ENCODE results near the gene NES. TPM values are rescaled to one million over a fixed set of nuclear protein-coding genes. Genes with fewer than 3 reads are reported as not detected.
"Not testable (repeated sequence)": the region's sequence is repeated elsewhere in the genome, so short reads cannot be mapped to it uniquely, and the experiment has no call there.

The NES gene
- total RNA-seq, 2 donors from 2014 or later: 5.3 to 8.1 TPM

GRCh38 chr1:156640842-156641706 is 36.1 kb downstream of the NES start:
- no peak overlapping the region for H3K4me3 ChIP-seq
- intact Hi-C loops (cut with DNase I): no loop called here
- no peak for DNase-seq
- H3K36me3 ChIP-seq: no peaks in the 10 kb centered on the region
- H3K9me3 ChIP-seq: no peaks in the 10 kb centered on the region
- H3K27me3 ChIP-seq: peaks cover 29% of the 10 kb centered on the region
- no peak overlapping the region for H3K9ac ChIP-seq (ENCODE audit: low read depth in 2 of 2, low read length in 2 of 2)
- H3K4me1 ChIP-seq: no peaks in the 10 kb centered on the region
- no peak overlapping the region for H3K27ac ChIP-seq
- no peak for TF ChIP-seq CTCF (IDR thresholded peaks at IDR 0.05)

GRCh38 chr1:156639601-156640101 is 37.6 kb downstream of the NES start:
- intact Hi-C loops (cut with DNase I): no loop called here
- Histone ChIP-seq H3K4me1 (no peaks in the 10 kb centered on the region), H3K27ac (no peak overlapping the region), H3K9ac (ENCODE audit: low read depth in 2 of 2, low read length in 2 of 2) (no peak overlapping the region), H3K4me3 (no peak overlapping the region), H3K27me3 (peaks cover 29% of the 10 kb centered on the region), H3K36me3 (no peaks in the 10 kb centered on the region), H3K9me3 (no peaks in the 10 kb centered on the region)
- no peak for DNase-seq
- no peak for TF ChIP-seq CTCF (IDR thresholded peaks at IDR 0.05)

- Histone ChIP-seq H3K4me1 (no peaks in the 10 kb centered on the region), H3K9me3 (no peaks in the 10 kb centered on the region), H3K27me3 (peaks cover 29% of the 10 kb centered on the region), H3K27ac (no peak overlapping the region), H3K4me3 (no peak overlapping the region), H3K9ac (ENCODE audit: low read depth in 2 of 2, low read length in 2 of 2) (no peak overlapping the region), H3K36me3 (no peaks in the 10 kb centered on the region)
- intact Hi-C loops (cut with DNase I): no loop called here
- no peak for DNase-seq
- no peak for TF ChIP-seq CTCF (IDR thresholded peaks at IDR 0.05)
Measured at GRCh38 chr1:156638189-156638985, 38.8 kb downstream of the NES start.

- Histone ChIP-seq H3K36me3 (no peaks in the 10 kb centered on the region), H3K27ac (no peak overlapping the region), H3K9me3 (no peaks in the 10 kb centered on the region), H3K4me1 (no peaks in the 10 kb centered on the region), H3K27me3 (no peaks in the 10 kb centered on the region), H3K9ac (ENCODE audit: low read depth in 2 of 2, low read length in 2 of 2) (no peak overlapping the region), H3K4me3 (no peak overlapping the region)
- TF ChIP-seq CTCF (IDR thresholded peaks at IDR 0.05): no peak
- intact Hi-C loops (cut with DNase I): no loop called here
- DNase-seq: no peak
Measured at GRCh38 chr1:156632355-156632754, 44.9 kb downstream of the NES start.

GRCh38 chr1:156631152-156631551 is 46.1 kb downstream of the NES start:
- DNase-seq: not testable (repeated sequence)

More at GRCh38 chr1:156631152-156631551, 46.1 kb downstream of the NES start:
- H3K9ac ChIP-seq (ENCODE audit: low read depth in 2 of 2, low read length in 2 of 2); H3K9me3 ChIP-seq; H3K4me3 ChIP-seq; H3K4me1 ChIP-seq; H3K27ac ChIP-seq; intact Hi-C loops (cut with DNase I); H3K27me3 ChIP-seq; H3K36me3 ChIP-seq: not testable (repeated sequence)
